HepG2 (cell line): Measurements from ENCODE around the gene FAM78B. TPM values are rescaled to one million over a fixed set of nuclear protein-coding genes. Genes with fewer than 3 reads are reported as not detected.

Experiments
- ATAC-seq: fragments of 200-7000 bp; cut with Tn5 transposase; 3 replicates; pipeline ENCODE4 v1.9.1; 2020; ENCODE audit warnings: mild to moderate bottlenecking, moderate library complexity
- BruUV-seq: library from RNA; stranded (reverse); fragments of 400-500 nt; replicated peaks from 2 replicates; lab custom pipeline; 2021; lab: Mats Ljungman, UMichigan
- CTCF ChIA-PET: fragments of 300-600 bp; formaldehyde crosslinking; extraction: SDS; loops from one replicate; lab custom pipeline; 2021; ENCODE audit warnings: low total read pairs, inconsistent platforms, low intra/inter-chr PET ratio; lab: Yijun Ruan, JAX
- POLR2A ChIA-PET: fragments of 350-600 bp; sonication (Branson Sonifier 250); formaldehyde crosslinking; loops from one replicate; lab custom pipeline; 2020; ENCODE audit warnings: antibody characterized with exemption, inconsistent platforms; lab: Yijun Ruan, JAX
- DNase-seq: peaks from one replicate; pipeline ENCODE4 v3.0.0-alpha.2; 2015; ENCODE audit warnings: low spot score
- FAIRE-seq: peaks from 3 replicates; lab custom pipeline; 2011; peaks lifted over from hg19 to GRCh38; lab: Jason Lieb, UNC
- H2AFZ ChIP-seq: one replicate; pipeline ENCODE4 v1.6.1; 2011; ENCODE audit warnings: low read length, inconsistent platforms
- H3K27ac ChIP-seq: fragments of 300-600 bp; 3 replicates; pipeline ENCODE4 v1.8.0; 2011; ENCODE audit warnings: mixed run types, mild to moderate bottlenecking, mixed read lengths, low read length, inconsistent platforms; ENCODE audit not compliant: insufficient read depth; ENCODE audit errors: extremely low read length
- H3K27me3 ChIP-seq, 2 experiments: fragments of 200-600 bp in 1 of 2; 2 replicates in 1 of 2; 3 replicates in 1 of 2; pipeline versions ENCODE4 v1.6.0 to v1.8.0; 2011; ENCODE audit warnings: low read length in 2 of 2, mild to moderate bottlenecking in 2 of 2, moderate library complexity in 2 of 2, inconsistent platforms in 1 of 2; ENCODE audit not compliant: insufficient read depth in 2 of 2, control insufficient read depth in 1 of 2
- H3K36me3 ChIP-seq, 2 experiments: fragments of 200-600 bp in 1 of 2; replicated peaks in 1 of 2; 2 replicates in 1 of 2; 3 replicates in 1 of 2; pipeline versions ENCODE4 v1.5.1 to v1.8.0; 2011; ENCODE audit warnings: low read length in 2 of 2, inconsistent platforms in 1 of 2; ENCODE audit not compliant: insufficient read depth in 2 of 2, control insufficient read depth in 1 of 2
- H3K4me1 ChIP-seq: 2 replicates; pipeline ENCODE4 v1.5.1; 2012; ENCODE audit warnings: low read length, inconsistent platforms; ENCODE audit not compliant: insufficient read depth
- H3K4me2 ChIP-seq: 2 replicates; pipeline ENCODE4 v1.6.0; 2011; ENCODE audit warnings: low read depth, low read length, inconsistent platforms
- H3K4me3 ChIP-seq, 3 experiments: fragments of 200-600 bp in 1 of 3; sonication (generic), shearing (Covaris generic) in 1 of 3; replicated peaks in 1 of 3; 2 replicates each; pipeline ENCODE4 v1.5.1; 2011 to 2016; ENCODE audit warnings: low read length in 3 of 3, inconsistent platforms in 2 of 3, low read depth in 2 of 3, mild to moderate bottlenecking in 2 of 3, control low read depth in 1 of 3, mixed read lengths in 1 of 3; ENCODE audit not compliant: insufficient read depth in 1 of 3
- H3K79me2 ChIP-seq: one replicate; pipeline ENCODE4 v1.6.1; 2011; ENCODE audit warnings: low read length, inconsistent platforms; ENCODE audit not compliant: insufficient read depth
- H3K9ac ChIP-seq: 2 replicates; pipeline ENCODE4 v1.6.0; 2011; ENCODE audit warnings: mild to moderate bottlenecking, low read depth, low read length, inconsistent platforms; ENCODE audit not compliant: insufficient read depth
- H3K9me3 ChIP-seq: 2 replicates; pipeline ENCODE4 v1.5.1; 2012; ENCODE audit warnings: mild to moderate bottlenecking, low read length
- H4K20me1 ChIP-seq: 2 replicates; pipeline ENCODE4 v1.6.0; 2011; ENCODE audit warnings: inconsistent platforms, mild to moderate bottlenecking, low read length, moderate library complexity; ENCODE audit not compliant: insufficient read depth
- ARHGAP35 ChIP-seq: sonication (generic); formaldehyde crosslinking; IDR thresholded peaks from 2 replicates; pipeline ENCODE4 v1.9.0; 2022; ENCODE audit warnings: mild to moderate bottlenecking, inconsistent platforms, moderate library complexity, missing genetic modification reagents, borderline replicate concordance
- FIP1L1 ChIP-seq: fragments of 200-400 bp; formaldehyde crosslinking; IDR thresholded peaks from 2 replicates; pipeline ENCODE4 v1.6.1; 2018; ENCODE audit warnings: low read depth, mild to moderate bottlenecking, low read length, moderate library complexity, borderline replicate concordance; ENCODE audit not compliant: insufficient read depth
- HNF4A ChIP-seq: sonication (generic); formaldehyde crosslinking; IDR thresholded peaks from 2 replicates; pipeline ENCODE4 v1.4.0; 2020; ENCODE audit warnings: missing genetic modification reagents
- RCOR2 ChIP-seq: IDR thresholded peaks from 2 replicates; pipeline ENCODE4 v1.6.1; 2016; ENCODE audit warnings: missing biosample characterization, missing genetic modification reagents
- RFX1 ChIP-seq: fragments of 450-650 bp; IDR thresholded peaks from 2 replicates; pipeline ENCODE4 v1.6.1; 2017
- TEAD2 ChIP-seq: sonication (generic); formaldehyde crosslinking; IDR thresholded peaks from 2 replicates; pipeline ENCODE4 v1.9.0; 2021; ENCODE audit warnings: missing genetic modification reagents
- WGBS: methylation state at CpG from one replicate; pipeline ENCODE4 v1.1.6; 2017; ENCODE audit warnings: low lambda C conversion rate; 5-methylcytosine and 5-hydroxymethylcytosine counted together
- in situ Hi-C: cut with HindIII; loops from 2 replicates; pipeline ENCODE4 v1.10.0; 2017; ENCODE audit warnings: low pct_unique_long_range_greater_than_20kb; ENCODE audit not compliant: extremely low pct_ligation_motif_present
- intact Hi-C: fragments of 100-400 bp; cut with micrococcal nuclease; formaldehyde crosslinking; loops from one replicate; pipeline ENCODE4 v1.10.0; 2022; ENCODE audit not compliant: unreplicated experiment
- polyA plus RNA-seq, 8 experiments: library from polyadenylated mRNA; depleted of rRNA in 3 of 8; stranded (reverse) in 7 of 8; unstranded in 1 of 8; fragments of >200 nt; fragmentation: Illumina TruSeq in 4 of 8; extraction: Trizol in 4 of 8; gene quantifications; 2 replicates each; pipeline versions ENCODE4 v1.2.1 to v1.2.3, GENCODE V29; 2011 to 2016; ENCODE audit warnings: low read depth in 4 of 8, missing spikeins in 1 of 8, mixed read lengths in 1 of 8; ENCODE audit not compliant: insufficient read depth in 1 of 8
- total RNA-seq, 5 experiments: library from RNA; depleted of rRNA; stranded (reverse); fragments of >200 nt; fragmentation: Illumina TruSeq; extraction: Trizol; gene quantifications; 2 replicates each; pipeline ENCODE4 v1.2.3, GENCODE V29; 2016; ENCODE audit warnings: low read depth in 1 of 5
- TF ChIP-seq, protein P1 (sequence below): sonication (generic); formaldehyde crosslinking; IDR thresholded peaks from 2 replicates; pipeline ENCODE4 v1.5.1; 2020; ENCODE audit warnings: mild to moderate bottlenecking, missing genetic modification reagents, borderline replicate concordance
- TF ChIP-seq, protein P2 (sequence below): conservative IDR thresholded peaks from 2 replicates; pipeline ENCODE4 v1.6.1; 2018; ENCODE audit warnings: missing genetic modification reagents
- TF ChIP-seq, protein P3 (sequence below): sonication (generic); formaldehyde crosslinking; IDR thresholded peaks from 2 replicates; pipeline ENCODE4 v1.5.0; 2020; ENCODE audit warnings: mild to moderate bottlenecking, missing genetic modification reagents, moderate library complexity
- TF ChIP-seq, protein P4 (sequence below): sonication (generic); formaldehyde crosslinking; IDR thresholded peaks from 2 replicates; pipeline ENCODE4 v1.8.1; 2023; ENCODE audit warnings: mild to moderate bottlenecking, inconsistent platforms, moderate library complexity, missing genetic modification reagents, borderline replicate concordance

The FAM78B gene
- total and polyA plus RNA-seq, 2 of the 13 experiments (the other 11 are each of a cell fraction or from before 2014, with no cell fraction given): 0.22 to 0.31 TPM

DNA sequence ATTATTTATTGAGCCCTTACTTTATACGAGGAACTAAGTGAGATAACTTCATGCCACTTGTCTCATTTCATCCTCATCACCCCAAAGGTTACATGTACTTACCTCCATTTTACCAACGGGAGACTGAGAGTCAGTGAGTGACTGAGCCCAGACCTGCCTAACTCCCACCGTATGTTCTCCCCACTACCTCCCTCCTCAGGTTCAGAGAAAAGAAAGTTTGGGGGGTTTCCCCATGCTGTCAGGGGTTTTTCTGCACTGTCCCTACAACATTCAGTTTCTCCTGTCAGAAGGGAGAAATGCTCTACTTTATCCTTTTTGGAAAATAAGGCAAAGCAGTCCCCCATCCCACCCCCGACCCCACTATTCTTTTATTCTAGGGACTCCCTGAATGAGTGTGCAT lies 32.9 kb downstream of the FAM78B start:
- intact Hi-C loops: loop anchor here (1.0 kb wide), 1 partner anchor 345 kb away; no protein-coding TSS in a partner anchor
- no peaks in the 10 kb centered on the region for H3K9me3 ChIP-seq
- 32% methylated on average over 4 of the region's 4 CpGs for whole genome bisulfite sequencing
- H3K27ac ChIP-seq: no peak overlapping the region
- DNase-seq (no peak), FAIRE-seq (no peak), ATAC-seq (no peak)
- H3K36me3 ChIP-seq: no peaks in the 10 kb centered on the region
- no peak overlapping the region for H3K9ac ChIP-seq
- no peak overlapping the region for H2AFZ ChIP-seq
- no peak for TF ChIP-seq FIP1L1
- TF ChIP-seq, protein P1, sequence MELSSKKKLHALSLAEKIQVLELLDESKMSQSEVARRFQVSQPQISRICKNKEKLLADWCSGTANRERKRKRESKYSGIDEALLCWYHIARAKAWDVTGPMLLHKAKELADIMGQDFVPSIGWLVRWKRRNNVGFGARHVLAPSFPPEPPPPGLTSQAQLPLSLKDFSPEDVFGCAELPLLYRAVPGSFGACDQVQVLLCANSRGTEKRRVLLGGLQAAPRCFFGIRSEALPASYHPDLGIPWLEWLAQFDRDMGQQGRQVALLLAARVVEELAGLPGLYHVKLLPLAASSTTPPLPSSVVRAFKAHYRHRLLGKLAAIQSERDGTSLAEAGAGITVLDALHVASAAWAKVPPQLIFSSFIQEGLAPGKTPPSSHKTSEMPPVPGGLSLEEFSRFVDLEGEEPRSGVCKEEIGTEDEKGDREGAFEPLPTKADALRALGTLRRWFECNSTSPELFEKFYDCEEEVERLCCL: no peak
- TF ChIP-seq RCOR2 (CRISPR knock-in tag): no peak
- TF ChIP-seq ARHGAP35: no peak
- no peak for TF ChIP-seq HNF4A (CRISPR knock-in tag)
- TF ChIP-seq, protein P2, sequence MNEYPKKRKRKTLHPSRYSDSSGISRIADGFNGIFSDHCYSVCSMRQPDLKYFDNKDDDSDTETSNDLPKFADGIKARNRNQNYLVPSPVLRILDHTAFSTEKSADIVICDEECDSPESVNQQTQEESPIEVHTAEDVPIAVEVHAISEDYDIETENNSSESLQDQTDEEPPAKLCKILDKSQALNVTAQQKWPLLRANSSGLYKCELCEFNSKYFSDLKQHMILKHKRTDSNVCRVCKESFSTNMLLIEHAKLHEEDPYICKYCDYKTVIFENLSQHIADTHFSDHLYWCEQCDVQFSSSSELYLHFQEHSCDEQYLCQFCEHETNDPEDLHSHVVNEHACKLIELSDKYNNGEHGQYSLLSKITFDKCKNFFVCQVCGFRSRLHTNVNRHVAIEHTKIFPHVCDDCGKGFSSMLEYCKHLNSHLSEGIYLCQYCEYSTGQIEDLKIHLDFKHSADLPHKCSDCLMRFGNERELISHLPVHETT: no peak
- no peak for TF ChIP-seq TEAD2 (CRISPR knock-in tag)
- TF ChIP-seq, protein P3, sequence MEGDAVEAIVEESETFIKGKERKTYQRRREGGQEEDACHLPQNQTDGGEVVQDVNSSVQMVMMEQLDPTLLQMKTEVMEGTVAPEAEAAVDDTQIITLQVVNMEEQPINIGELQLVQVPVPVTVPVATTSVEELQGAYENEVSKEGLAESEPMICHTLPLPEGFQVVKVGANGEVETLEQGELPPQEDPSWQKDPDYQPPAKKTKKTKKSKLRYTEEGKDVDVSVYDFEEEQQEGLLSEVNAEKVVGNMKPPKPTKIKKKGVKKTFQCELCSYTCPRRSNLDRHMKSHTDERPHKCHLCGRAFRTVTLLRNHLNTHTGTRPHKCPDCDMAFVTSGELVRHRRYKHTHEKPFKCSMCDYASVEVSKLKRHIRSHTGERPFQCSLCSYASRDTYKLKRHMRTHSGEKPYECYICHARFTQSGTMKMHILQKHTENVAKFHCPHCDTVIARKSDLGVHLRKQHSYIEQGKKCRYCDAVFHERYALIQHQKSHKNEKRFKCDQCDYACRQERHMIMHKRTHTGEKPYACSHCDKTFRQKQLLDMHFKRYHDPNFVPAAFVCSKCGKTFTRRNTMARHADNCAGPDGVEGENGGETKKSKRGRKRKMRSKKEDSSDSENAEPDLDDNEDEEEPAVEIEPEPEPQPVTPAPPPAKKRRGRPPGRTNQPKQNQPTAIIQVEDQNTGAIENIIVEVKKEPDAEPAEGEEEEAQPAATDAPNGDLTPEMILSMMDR (CRISPR knock-in tag): no peak
- no peak for TF ChIP-seq RFX1
- TF ChIP-seq, protein P4, sequence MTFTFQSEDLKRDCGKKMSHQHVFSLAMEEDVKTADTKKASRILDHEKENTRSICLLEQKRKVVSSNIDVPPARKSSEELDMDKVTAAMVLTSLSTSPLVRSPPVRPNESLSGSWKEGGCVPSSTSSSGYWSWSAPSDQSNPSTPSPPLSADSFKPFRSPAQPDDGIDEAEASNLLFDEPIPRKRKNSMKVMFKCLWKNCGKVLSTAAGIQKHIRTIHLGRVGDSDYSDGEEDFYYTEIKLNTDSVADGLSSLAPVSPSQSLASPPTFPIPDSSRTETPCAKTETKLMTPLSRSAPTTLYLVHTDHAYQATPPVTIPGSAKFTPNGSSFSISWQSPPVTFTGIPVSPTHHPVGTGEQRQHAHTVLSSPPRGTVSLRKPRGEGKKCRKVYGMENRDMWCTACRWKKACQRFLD (CRISPR knock-in tag): no peak
- no peaks in the 10 kb centered on the region for H4K20me1 ChIP-seq
- in situ Hi-C loops: no loop called here
- BruUV-seq: no TSS peak
- H3K4me2 ChIP-seq: no peak overlapping the region
- H3K4me3 ChIP-seq: no peak overlapping the region
- no peaks in the 10 kb centered on the region for H3K79me2 ChIP-seq
- no peaks in the 10 kb centered on the region for H3K4me1 ChIP-seq
- POLR2A ChIA-PET: no interaction called here
- CTCF ChIA-PET: interaction anchor here (1.5 to 1.9 kb wide), 2 partner anchors 300 to 345 kb away, joined by 6 to 7 read pairs; no protein-coding TSS in a partner anchor
- H3K27me3 ChIP-seq: no peaks in the 10 kb centered on the region
